Neural cell (in vitro differentiated cells): Measurements from ENCODE around the gene EVPLL.

ENCODE experiments used
- CTCF ChIP-seq: fragments of 450-650 bp; IDR thresholded peaks from 2 replicates; pipeline ENCODE4 v1.5.1; 2014; ENCODE audit warnings: antibody characterized with exemption, mild to moderate bottlenecking, moderate library complexity; ENCODE audit not compliant: poor library complexity, severe bottlenecking
- EZH2 ChIP-seq: fragments of 200-600, 300-800 bp; shearing (Covaris generic), sonication (generic); IDR thresholded peaks from 2 replicates; pipeline ENCODE4 v1.6.1; 2014; ENCODE audit warnings: antibody characterized with exemption, low read length, borderline replicate concordance, mild to moderate bottlenecking; ENCODE audit not compliant: insufficient read depth, poor library complexity, severe bottlenecking
- MXI1 ChIP-seq: fragments of 450-650 bp; conservative IDR thresholded peaks from 2 replicates; pipeline ENCODE4 v1.6.1; 2014; ENCODE audit warnings: antibody characterized with exemption, mild to moderate bottlenecking; ENCODE audit not compliant: poor library complexity, severe bottlenecking
- SMC3 ChIP-seq: fragments of 450-650 bp; conservative IDR thresholded peaks from 2 replicates; pipeline ENCODE4 v1.6.1; 2014; ENCODE audit warnings: antibody characterized with exemption, mild to moderate bottlenecking, moderate library complexity; ENCODE audit not compliant: poor library complexity

- no peak for TF ChIP-seq CTCF
- no peak for TF ChIP-seq SMC3
- TF ChIP-seq MXI1: no peak
- TF ChIP-seq EZH2: no peak
Observed at GRCh38 chr17:18382441-18383078, 5.0 kb downstream of the EVPLL start.
